Measurements from ENCODE around the gene PITPNC1.

GRCh38 chr17:67415291-67415690, 38.2 kb downstream of the PITPNC1 start:
- TF ChIP-seq ZNF274 (IDR thresholded peaks at IDR 0.05; ENCODE audit: low read depth, low read length) (no peak), YY1 (IDR thresholded peaks at IDR 0.05; ENCODE audit: insufficient read depth, insufficient read length) (no peak), SUZ12 (IDR thresholded peaks at IDR 0.05; ENCODE audit: extremely low read depth, insufficient read depth, insufficient read length) (no peak)
